H1 (cell line): Measurements from ENCODE around the gene DPPA5. TPM values are rescaled to one million over a fixed set of nuclear protein-coding genes. Genes with fewer than 3 reads are reported as not detected.

ENCODE experiments used
- CTCF ChIA-PET: fragments of 300-600 bp; sonication (Branson Sonifier 250); formaldehyde crosslinking; loops from one replicate; lab custom pipeline; 2021; ENCODE audit not compliant: partially characterized antibody; lab: Charles Lee
- POLR2A ChIA-PET: fragments of 300-600 bp; sonication (Branson Sonifier 250); formaldehyde crosslinking; loops from one replicate; lab custom pipeline; 2021; ENCODE audit warnings: inconsistent platforms; ENCODE audit not compliant: partially characterized antibody; lab: Charles Lee
- DNase-seq, 2 experiments: peaks; one replicate each; pipeline versions ENCODE4 v3.0.0 to v3.0.0-alpha.2; 2010 to 2022; ENCODE audit warnings: low spot score in 2 of 2, low read depth in 1 of 2, mixed read lengths in 1 of 2
- FAIRE-seq: peaks from 2 replicates; lab custom pipeline; 2011; peaks lifted over from hg19 to GRCh38; lab: Jason Lieb, UNC
- H2AFZ ChIP-seq: 2 replicates; pipeline ENCODE4 v1.8.1; 2012; ENCODE audit warnings: low read length, inconsistent platforms
- H2AK5ac ChIP-seq: 2 replicates; pipeline ENCODE4 v1.6.1; 2013; ENCODE audit warnings: low read depth, low read length
- H2BK120ac ChIP-seq: replicated peaks from 2 replicates; pipeline ENCODE3; 2013; ENCODE audit warnings: low read depth, low read length, inconsistent platforms
- H2BK12ac ChIP-seq: 2 replicates; pipeline ENCODE4 v1.6.1; 2013; ENCODE audit warnings: low read depth, low read length
- H2BK15ac ChIP-seq: 2 replicates; pipeline ENCODE4 v1.6.1; 2013; ENCODE audit warnings: low read length
- H2BK20ac ChIP-seq: 2 replicates; pipeline ENCODE4 v1.6.1; 2013; ENCODE audit warnings: low read length
- H2BK5ac ChIP-seq: 2 replicates; pipeline ENCODE4 v1.6.1; 2013; ENCODE audit warnings: low read depth, low read length
- H3K14ac ChIP-seq: 2 replicates; pipeline ENCODE4 v1.6.1; 2013; ENCODE audit warnings: inconsistent platforms; ENCODE audit not compliant: insufficient read length
- H3K18ac ChIP-seq: 2 replicates; pipeline ENCODE4 v1.6.1; 2013; ENCODE audit warnings: low read length; ENCODE audit errors: extremely low read depth
- H3K23ac ChIP-seq: 2 replicates; pipeline ENCODE4 v1.6.1; 2013; ENCODE audit warnings: inconsistent platforms; ENCODE audit not compliant: insufficient read length
- H3K23me2 ChIP-seq: 2 replicates; pipeline ENCODE4 v1.6.1; 2013; ENCODE audit warnings: low read depth, low read length
- H3K27ac ChIP-seq: 2 replicates; pipeline ENCODE4 v1.6.1; 2011; ENCODE audit warnings: low read depth, low read length, inconsistent platforms
- H3K27me3 ChIP-seq, 4 experiments: replicated peaks in 1 of 4; 1 replicate in 1 of 4; 2 replicates in 3 of 4; pipeline versions ENCODE4 v1.6.1 to v1.8.1; 2011 to 2013; ENCODE audit warnings: low read length in 3 of 4, mild to moderate bottlenecking in 3 of 4, inconsistent platforms in 2 of 4, mixed read lengths in 2 of 4, moderate library complexity in 1 of 4; ENCODE audit not compliant: control insufficient read depth in 3 of 4, insufficient read depth in 3 of 4; ENCODE audit errors: extremely low read depth in 1 of 4
- H3K36me3 ChIP-seq, 4 experiments: 2 replicates each; pipeline versions ENCODE4 v1.6.1 to v1.8.1; 2011 to 2013; ENCODE audit warnings: mild to moderate bottlenecking in 4 of 4, low read length in 3 of 4, moderate library complexity in 2 of 4, control low read depth in 1 of 4, inconsistent platforms in 1 of 4; ENCODE audit not compliant: insufficient read depth in 4 of 4, control insufficient read depth in 2 of 4
- H3K4ac ChIP-seq: replicated peaks from 2 replicates; pipeline ENCODE3; 2013; ENCODE audit warnings: low read length, low read depth, mixed read lengths, inconsistent platforms; ENCODE audit not compliant: insufficient read length
- H3K4me1 ChIP-seq, 4 experiments: replicated peaks in 1 of 4; 1 replicate in 1 of 4; 2 replicates in 3 of 4; pipeline versions ENCODE4 v1.6.1 to v1.8.1; 2011 to 2013; ENCODE audit warnings: low read length in 3 of 4, inconsistent platforms in 2 of 4, mixed read lengths in 1 of 4; ENCODE audit not compliant: insufficient read depth in 4 of 4, control insufficient read depth in 3 of 4
- H3K4me2 ChIP-seq, 2 experiments: 2 replicates each; pipeline versions ENCODE4 v1.6.1 to v1.8.1; 2011 to 2013; ENCODE audit warnings: low read depth in 2 of 2, low read length in 2 of 2, control low read depth in 1 of 2, inconsistent platforms in 1 of 2, mild to moderate bottlenecking in 1 of 2; ENCODE audit not compliant: insufficient read depth in 1 of 2
- H3K4me3 ChIP-seq, 4 experiments: fragments of 200-600, 300-600 bp in 1 of 4; sonication (generic), shearing (Covaris generic), sonication (Bioruptor Twin) in 1 of 4; 2 replicates each; pipeline versions ENCODE4 v1.5.1 to v1.8.1; 2011 to 2016; ENCODE audit warnings: low read length in 4 of 4, low read depth in 3 of 4, control low read depth in 2 of 4, inconsistent platforms in 2 of 4, mild to moderate bottlenecking in 2 of 4, mixed read lengths in 1 of 4, moderate library complexity in 1 of 4; ENCODE audit not compliant: insufficient read depth in 2 of 4; ENCODE audit errors: extremely low read depth in 1 of 4
- H3K56ac ChIP-seq: replicated peaks from 2 replicates; pipeline ENCODE3; 2013; ENCODE audit warnings: low read depth, mild to moderate bottlenecking, mixed read lengths, low read length, inconsistent platforms; ENCODE audit not compliant: insufficient read length
- H3K79me1 ChIP-seq: 2 replicates; pipeline ENCODE4 v1.6.1; 2013; ENCODE audit warnings: low read depth, low read length, control low read depth
- H3K79me2 ChIP-seq, 2 experiments: 2 replicates each; pipeline versions ENCODE4 v1.6.1 to v1.8.1; 2012 to 2013; ENCODE audit warnings: low read length in 2 of 2, mild to moderate bottlenecking in 2 of 2, inconsistent platforms in 1 of 2; ENCODE audit not compliant: insufficient read depth in 2 of 2, control insufficient read depth in 1 of 2
- H3K9ac ChIP-seq, 4 experiments: replicated peaks in 1 of 4; 1 replicate in 1 of 4; 2 replicates in 3 of 4; pipeline versions ENCODE4 v1.6.1 to v1.8.1; 2011 to 2013; ENCODE audit warnings: low read depth in 3 of 4, low read length in 3 of 4, control low read depth in 2 of 4, mild to moderate bottlenecking in 2 of 4, moderate library complexity in 2 of 4, inconsistent platforms in 1 of 4; ENCODE audit errors: extremely low read depth in 1 of 4
- H3K9me3 ChIP-seq, 2 experiments: 2 replicates each; pipeline versions ENCODE4 v1.6.1 to v1.8.1; 2012 to 2013; ENCODE audit warnings: mild to moderate bottlenecking in 2 of 2, moderate library complexity in 2 of 2, control low read depth in 1 of 2, inconsistent platforms in 1 of 2, low read depth in 1 of 2, low read length in 1 of 2, mixed read lengths in 1 of 2; ENCODE audit not compliant: insufficient read depth in 2 of 2
- H4K20me1 ChIP-seq, 2 experiments: replicated peaks in 1 of 2; 2 replicates each; pipeline versions ENCODE3 to v1.8.1; 2011 to 2013; ENCODE audit warnings: inconsistent platforms in 2 of 2, low read length in 2 of 2, mild to moderate bottlenecking in 1 of 2; ENCODE audit not compliant: insufficient read depth in 2 of 2, control insufficient read depth in 1 of 2
- H4K5ac ChIP-seq: 2 replicates; pipeline ENCODE4 v1.6.1; 2013; ENCODE audit warnings: low read length, low read depth, mixed read lengths, inconsistent platforms; ENCODE audit not compliant: insufficient read length
- H4K8ac ChIP-seq: 2 replicates; pipeline ENCODE4 v1.8.0; 2013; ENCODE audit warnings: mild to moderate bottlenecking, moderate library complexity, low read length, inconsistent platforms; ENCODE audit not compliant: insufficient read depth; ENCODE audit errors: extremely low read depth
- H4K91ac ChIP-seq: replicated peaks from 2 replicates; pipeline ENCODE3; 2013; ENCODE audit warnings: low read length, mixed read lengths, inconsistent platforms; ENCODE audit not compliant: insufficient read length
- CHD1 ChIP-seq: IDR thresholded peaks from 2 replicates; pipeline ENCODE4 v1.6.1; 2012; ENCODE audit warnings: low read depth, low read length, improper control_type of control experiment
- GABPA ChIP-seq: IDR thresholded peaks from 2 replicates; pipeline ENCODE4 v1.6.1; 2011; ENCODE audit warnings: mild to moderate bottlenecking, low read length, moderate library complexity, borderline replicate concordance; ENCODE audit not compliant: insufficient read depth
- GTF2F1 ChIP-seq: IDR thresholded peaks from 2 replicates; pipeline ENCODE4 v1.6.1; 2012; ENCODE audit warnings: low read depth, low read length, improper control_type of control experiment, borderline replicate concordance
- JUND ChIP-seq: IDR thresholded peaks from 2 replicates; pipeline ENCODE4 v1.6.1; 2011; ENCODE audit warnings: mild to moderate bottlenecking, improper control_type of control experiment, low read length
- NRF1 ChIP-seq: IDR thresholded peaks from 2 replicates; pipeline ENCODE4 v1.6.1; 2011; ENCODE audit warnings: mild to moderate bottlenecking, low read depth, low read length, improper control_type of control experiment
- POLR2AphosphoS5 ChIP-seq: IDR thresholded peaks from 2 replicates; pipeline ENCODE4 v1.6.1; 2011; ENCODE audit warnings: low read depth, low read length
- SIN3A ChIP-seq, 2 experiments: IDR thresholded peaks in 1 of 2; conservative IDR thresholded peaks in 1 of 2; 2 replicates each; pipeline ENCODE4 v1.6.1; 2011 to 2012; ENCODE audit warnings: low read length in 2 of 2, improper control_type of control experiment in 1 of 2, low read depth in 1 of 2, mild to moderate bottlenecking in 1 of 2
- SIRT6 ChIP-seq: IDR thresholded peaks from one replicate; pipeline ENCODE4 v1.7.1; 2012; ENCODE audit warnings: low read length, inconsistent platforms
- TBP ChIP-seq: IDR thresholded peaks from 2 replicates; pipeline ENCODE4 v1.6.1; 2011; ENCODE audit warnings: low read depth, low read length, improper control_type of control experiment
- WGBS, 2 experiments: shearing (Covaris generic) in 1 of 2; methylation state at CpG; one replicate each; pipeline versions ENCODE4 v1.1.6 to v1.1.7; 2013 to 2015; ENCODE audit warnings: low lambda C conversion rate in 2 of 2, mixed read lengths in 2 of 2, inconsistent platforms in 1 of 2, low coverage in 1 of 2, missing lambda C conversion rate in 1 of 2; ENCODE audit not compliant: insufficient replicate concordance in 2 of 2, insufficient coverage in 1 of 2, insufficient read length in 1 of 2; ENCODE audit errors: extremely low coverage in 1 of 2, missing lambda C conversion rate in 1 of 2; 5-methylcytosine and 5-hydroxymethylcytosine counted together
- polyA plus RNA-seq, 7 experiments: library from polyadenylated mRNA; depleted of rRNA in 3 of 7; stranded (reverse) in 5 of 7; unstranded in 2 of 7; fragments of >200 nt in 5 of 7; fragments of 200-250 nt in 2 of 7; gene quantifications; 1 replicate in 5 of 7; 2 replicates in 1 of 7; 4 replicates in 1 of 7; pipeline versions ENCODE4 v1.2.1 to v1.2.3, GENCODE V29; 2011 to 2013; ENCODE audit warnings: missing spikeins in 2 of 7, mixed read lengths in 2 of 7
- total RNA-seq: library from RNA; stranded (reverse); fragmentation: NEBNext Ultra II Directional; extraction: Animal tissue kit (Norgen Biotek cat#: 25700); gene quantifications from 2 replicates; pipeline ENCODE4 v1.2.1, GENCODE V29; 2021
- TF ChIP-seq, protein P1 (sequence below): IDR thresholded peaks from 2 replicates; pipeline ENCODE4 v1.6.1; 2012; ENCODE audit warnings: low read length, inconsistent platforms

Gene DPPA5
- total and polyA plus RNA-seq, 2 of the 8 experiments (the other 6 are each of a cell fraction or from before 2014, with no cell fraction given), result 2.0 to 2.9 TPM

- Histone ChIP-seq H3K36me3 (no peaks in the 10 kb centered on the region), H4K20me1 (no peaks in the 10 kb centered on the region), H3K14ac (no peak overlapping the region), H4K8ac (no peak overlapping the region; the same call in 1 of the 2 replicates), H4K5ac (no peak overlapping the region), H3K9me3 (no peaks in the 10 kb centered on the region; a peak in 1 of 4 replicates), H3K9ac (no peak overlapping the region), H3K56ac (no peak overlapping the region), H3K27me3 (no peaks in the 10 kb centered on the region), H2BK15ac (no peak overlapping the region), H3K23ac (no peak overlapping the region), H3K27ac (no peak overlapping the region), H2AK5ac (no peak overlapping the region), H2AFZ (no peak overlapping the region), H3K4me2 (no peak overlapping the region), H2BK120ac (no peak overlapping the region), H3K4ac (no peak overlapping the region), H2BK20ac (no peak overlapping the region), H3K18ac (no peak overlapping the region), H3K79me2 (no peaks in the 10 kb centered on the region), H3K4me3 (no peak overlapping the region), H3K79me1 (no peaks in the 10 kb centered on the region), H3K23me2 (no peaks in the 10 kb centered on the region), H2BK12ac (no peak overlapping the region)
- POLR2A ChIA-PET, result no interaction called here
- no peak for FAIRE-seq
- DNase-seq, result no peak
- 90% methylated on average over 23 of the region's 23 CpGs; no CpG with 5 or more reads in 1 of the 2 experiments for WGBS, 2 experiments
- CTCF ChIA-PET, result no interaction called here
- TF ChIP-seq, protein P1, sequence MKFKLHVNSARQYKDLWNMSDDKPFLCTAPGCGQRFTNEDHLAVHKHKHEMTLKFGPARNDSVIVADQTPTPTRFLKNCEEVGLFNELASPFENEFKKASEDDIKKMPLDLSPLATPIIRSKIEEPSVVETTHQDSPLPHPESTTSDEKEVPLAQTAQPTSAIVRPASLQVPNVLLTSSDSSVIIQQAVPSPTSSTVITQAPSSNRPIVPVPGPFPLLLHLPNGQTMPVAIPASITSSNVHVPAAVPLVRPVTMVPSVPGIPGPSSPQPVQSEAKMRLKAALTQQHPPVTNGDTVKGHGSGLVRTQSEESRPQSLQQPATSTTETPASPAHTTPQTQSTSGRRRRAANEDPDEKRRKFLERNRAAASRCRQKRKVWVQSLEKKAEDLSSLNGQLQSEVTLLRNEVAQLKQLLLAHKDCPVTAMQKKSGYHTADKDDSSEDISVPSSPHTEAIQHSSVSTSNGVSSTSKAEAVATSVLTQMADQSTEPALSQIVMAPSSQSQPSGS, result no peak
- TF ChIP-seq NRF1 (no peak), TBP (no peak), SIN3A (conservative IDR thresholded peaks at IDR 0.05 in 1 of 2, IDR thresholded peaks at IDR 0.05 in 1 of 2; ENCODE audit: low read depth in 1 of 2, low read length in 2 of 2) (no peak), SIRT6 (no peak), CHD1 (no peak), GTF2F1 (no peak), GABPA (no peak), JUND (no peak), POLR2AphosphoS5 (no peak)
- TF ChIP-seq, all 59 proteins: peak for 0
- H4K91ac ChIP-seq, result no peak overlapping the region
- no peak overlapping the region for H2BK5ac ChIP-seq
- H3K4me1 ChIP-seq, result peaks cover 0 to 6% (median 2%) of the 10 kb centered on the region in 4 experiments; a peak in 3 of 7 replicates
These were observed 9.4 kb upstream of the DPPA5 start for GRCh38 chr6:73363537-73363875.
